Hematopoietic multipotent progenitor cell treated with erythropoietin and hydrocortisone succinate and interleukin-3 and kit ligand, for 8 days (in vitro differentiated cells): ENCODE data around the gene GPR183.

Source experiments
- DNase-seq: peaks from one replicate; pipeline ENCODE4 v3.0.0-alpha.2; 2015

GPR183 gene

GRCh38 chr13:99310382-99311031, 3.3 kb upstream of the GPR183 start:
- no peak for DNase-seq

DNA sequence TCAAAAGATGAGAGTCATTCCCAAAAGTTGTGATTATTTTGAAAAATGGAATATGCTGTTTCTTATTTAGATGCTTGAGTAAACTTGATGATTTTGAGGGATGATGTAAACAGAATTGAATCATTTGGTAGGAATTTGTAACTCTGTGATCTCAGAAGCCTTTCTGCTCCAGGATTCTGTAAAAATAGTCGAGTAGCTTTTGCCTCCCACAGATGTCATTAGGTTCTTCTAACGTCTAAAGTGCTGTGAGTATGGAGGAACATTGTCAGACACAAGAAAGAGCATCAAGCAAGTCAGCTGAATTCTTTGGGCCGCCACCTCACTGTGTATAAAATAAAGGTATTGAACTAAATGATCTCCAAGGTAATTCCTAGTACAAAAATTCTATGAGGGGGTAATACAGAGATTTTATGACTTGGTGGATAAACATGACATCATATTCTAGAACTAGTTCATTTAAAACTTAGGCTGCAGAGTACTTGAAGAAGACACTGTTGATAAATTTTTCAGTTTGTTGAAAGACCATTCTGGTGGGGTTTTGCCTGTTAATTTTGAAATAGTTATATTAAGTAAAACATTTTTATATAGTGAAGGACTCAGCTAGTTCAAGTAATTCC, 1.4 kb upstream of the GPR183 start:
- no peak for DNase-seq

- DNase-seq = peak; percentile 51
Observed at GRCh38 chr13:99307648-99308339, 595 bp upstream of the GPR183 start.

GRCh38 chr13:99305566-99305965, 1.6 kb downstream of the GPR183 start:
- no peak for DNase-seq

DNA sequence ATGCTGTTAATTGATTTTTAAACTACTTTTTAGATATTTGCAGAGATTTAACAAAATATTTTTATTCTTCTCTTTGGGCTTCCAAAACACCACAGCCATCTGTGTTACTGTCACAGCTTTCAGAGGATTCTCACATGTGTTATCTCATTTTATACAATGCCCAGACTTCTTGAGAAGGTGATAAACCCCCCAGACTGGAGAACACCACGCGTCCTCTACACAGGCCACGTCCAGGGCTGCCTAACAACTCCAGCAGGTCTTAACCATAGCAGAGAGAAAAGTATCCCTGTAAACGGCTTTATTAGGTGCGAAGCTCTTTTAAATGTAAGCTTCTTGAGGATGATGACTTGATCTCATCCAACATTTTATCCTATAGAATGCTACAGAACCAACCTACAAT, 2.0 kb downstream of the GPR183 start:
- DNase-seq = peak; percentile 53

DNA sequence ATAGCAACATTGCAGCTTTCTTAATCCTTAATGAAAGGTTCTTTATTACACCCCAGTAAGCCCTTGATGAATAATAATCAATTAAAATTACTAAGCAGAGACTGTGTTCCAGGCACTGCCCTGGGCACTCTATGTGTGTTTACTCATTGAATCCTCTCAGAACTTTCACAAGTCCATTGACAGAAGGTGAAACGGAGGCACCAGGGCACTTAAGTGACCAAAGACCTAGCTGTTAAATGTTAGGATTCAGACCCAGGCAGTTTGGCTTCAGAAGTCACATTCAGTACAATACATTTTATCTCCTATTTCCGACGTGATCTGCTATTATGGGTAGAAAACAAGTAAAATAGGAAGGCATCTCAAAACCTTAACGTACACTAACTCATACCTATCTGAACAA, 2.7 kb downstream of the GPR183 start:
- DNase-seq = no peak

GRCh38 chr13:99303863-99304521, 3.2 kb downstream of the GPR183 start:
- no peak for DNase-seq

DNA sequence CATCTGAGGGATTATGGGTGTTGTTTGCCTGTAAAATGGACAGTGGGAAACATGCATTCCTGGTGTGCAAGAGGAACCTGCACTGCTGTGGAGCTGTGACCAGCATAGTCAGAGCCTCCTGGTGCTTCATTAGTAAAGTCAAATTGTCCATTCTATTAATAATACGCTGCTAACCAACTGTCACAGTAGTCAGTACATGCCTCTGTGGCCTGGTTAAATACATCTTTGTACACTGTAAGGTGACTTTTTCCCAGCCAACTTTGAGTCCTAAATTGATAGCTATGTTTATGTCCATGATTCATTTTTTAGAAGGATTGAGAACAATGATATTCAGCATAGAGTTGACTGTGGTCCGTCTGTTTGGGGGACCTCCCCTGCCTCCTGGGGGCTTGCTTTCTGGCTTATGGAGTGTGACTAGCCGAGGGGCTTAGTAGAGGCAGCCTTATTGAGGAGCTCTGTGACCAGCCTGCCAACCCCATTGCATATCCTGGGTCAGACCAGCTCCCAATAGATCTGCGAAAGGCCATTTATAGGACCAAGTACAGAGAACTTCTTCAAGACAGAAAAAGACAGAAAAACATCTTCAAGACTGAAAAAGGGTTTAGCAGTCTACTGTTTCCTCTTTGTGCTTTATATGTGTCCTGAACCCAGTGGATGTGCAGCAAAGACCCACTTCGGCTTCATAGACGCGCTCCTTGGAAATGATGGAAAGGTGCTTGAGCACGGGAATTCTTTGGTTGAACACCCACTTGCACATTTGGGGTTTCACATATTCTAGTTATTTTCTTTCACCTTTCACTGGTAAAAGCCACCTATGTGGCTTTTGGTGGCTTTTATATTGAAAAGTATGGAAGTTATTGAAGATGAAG, 4.3 kb downstream of the GPR183 start:
- no peak for DNase-seq

DNA sequence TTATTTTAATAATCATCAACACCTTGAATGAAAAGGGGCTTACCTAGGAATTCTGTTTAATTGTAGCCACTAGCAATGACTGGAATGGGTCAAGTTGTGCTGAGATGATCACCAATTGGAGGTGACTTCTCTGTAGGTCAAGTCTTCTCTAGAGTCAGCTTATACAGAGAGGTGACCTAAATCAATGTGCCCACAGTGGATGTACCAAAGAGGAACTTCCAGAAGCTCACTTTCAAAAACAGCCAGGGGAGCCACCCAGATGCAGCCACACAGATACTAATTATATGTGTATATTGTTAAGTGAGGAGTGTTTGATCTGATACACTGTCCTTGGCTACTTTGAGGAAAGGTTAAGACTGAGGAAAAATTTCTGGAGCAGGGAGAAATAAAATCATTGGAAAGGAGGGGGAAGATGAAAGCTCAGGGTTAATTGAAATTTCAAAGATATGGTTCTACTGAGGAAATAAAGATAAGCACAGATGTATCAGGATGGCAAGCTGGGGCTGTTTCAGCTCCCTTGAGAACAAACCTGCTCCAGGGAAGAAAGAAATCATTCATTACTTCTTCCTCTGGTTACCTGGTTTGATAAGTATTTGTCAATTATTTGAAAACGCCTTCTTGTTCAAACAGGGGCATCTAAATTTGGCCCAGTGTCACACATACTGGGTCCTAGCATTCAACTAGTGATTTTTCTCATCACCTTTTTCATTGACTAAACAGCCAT, 5.1 kb downstream of the GPR183 start:
- DNase-seq = no peak

- DNase-seq = no peak
Observed at GRCh38 chr13:99301056-99301838, 6.0 kb downstream of the GPR183 start.

GRCh38 chr13:99299920-99300341, 7.3 kb downstream of the GPR183 start:
- no peak for DNase-seq

- no peak for DNase-seq
Observed at GRCh38 chr13:99299256-99299919, 7.8 kb downstream of the GPR183 start.

DNA sequence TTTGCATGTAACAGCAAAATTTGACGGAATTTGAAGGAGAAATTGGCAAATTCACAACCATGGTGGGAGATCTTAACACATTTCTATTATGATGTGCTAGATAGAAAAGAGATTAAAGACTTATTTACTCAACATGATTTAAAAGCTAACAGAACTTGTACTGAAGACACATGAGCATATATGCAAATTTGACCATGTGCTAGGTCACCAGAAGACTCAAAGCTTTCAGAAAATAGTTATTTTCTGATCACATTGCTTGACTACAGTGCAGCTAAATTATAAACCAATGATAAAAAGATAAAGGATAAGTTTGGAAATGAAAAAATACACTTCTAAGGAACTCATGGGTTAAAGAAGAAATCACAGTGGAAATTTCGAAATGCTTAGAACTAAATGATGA, 9.1 kb downstream of the GPR183 start:
- DNase-seq = no peak

- DNase-seq = no peak
Observed at GRCh38 chr13:99297331-99297730, 9.9 kb downstream of the GPR183 start.

- no peak for DNase-seq
Observed at GRCh38 chr13:99296398-99296797, 10.8 kb downstream of the GPR183 start.

GRCh38 chr13:99295488-99296252, 11.5 kb downstream of the GPR183 start:
- no peak for DNase-seq

DNA sequence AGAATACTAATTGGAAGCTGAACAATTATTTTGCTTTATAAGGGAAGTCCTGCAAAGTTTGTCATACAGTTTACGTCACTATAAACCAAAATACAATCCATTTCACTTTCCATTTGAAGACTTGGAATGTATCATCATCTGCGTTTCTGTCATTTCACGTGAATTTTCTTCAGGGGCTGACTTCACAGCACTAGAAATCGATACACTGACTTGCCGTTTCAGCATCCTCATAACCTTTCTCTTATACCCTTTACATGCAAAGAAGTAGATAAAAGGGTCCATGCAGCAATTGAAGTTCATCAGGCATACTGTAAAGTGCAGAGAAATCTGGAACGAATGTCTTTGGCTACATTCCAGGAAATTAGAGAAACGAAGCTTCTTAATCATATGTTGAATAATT, 12.2 kb downstream of the GPR183 start:
- DNase-seq = no peak

- no peak for DNase-seq
Observed at GRCh38 chr13:99294198-99294597, 13.0 kb downstream of the GPR183 start.

DNA sequence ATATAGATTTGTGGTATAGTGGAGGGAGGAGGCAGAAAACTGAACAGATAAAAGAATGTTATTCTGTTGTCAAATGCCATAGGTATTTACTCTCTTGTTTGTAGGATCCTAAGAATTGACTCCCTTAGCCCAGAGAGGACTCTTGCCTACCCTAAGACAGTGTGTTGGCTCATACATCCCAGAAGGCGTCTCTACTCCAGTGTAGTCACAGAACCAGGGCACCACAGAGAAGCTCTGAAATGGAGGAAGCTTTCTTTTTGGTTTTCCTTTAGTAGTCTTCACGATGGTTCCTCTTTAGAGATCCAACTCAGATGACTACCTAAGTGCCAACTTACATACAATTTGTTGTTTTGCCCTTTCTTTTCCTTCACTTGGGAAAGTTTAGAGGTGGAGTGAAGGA, 14.0 kb downstream of the GPR183 start:
- DNase-seq = no peak

DNA sequence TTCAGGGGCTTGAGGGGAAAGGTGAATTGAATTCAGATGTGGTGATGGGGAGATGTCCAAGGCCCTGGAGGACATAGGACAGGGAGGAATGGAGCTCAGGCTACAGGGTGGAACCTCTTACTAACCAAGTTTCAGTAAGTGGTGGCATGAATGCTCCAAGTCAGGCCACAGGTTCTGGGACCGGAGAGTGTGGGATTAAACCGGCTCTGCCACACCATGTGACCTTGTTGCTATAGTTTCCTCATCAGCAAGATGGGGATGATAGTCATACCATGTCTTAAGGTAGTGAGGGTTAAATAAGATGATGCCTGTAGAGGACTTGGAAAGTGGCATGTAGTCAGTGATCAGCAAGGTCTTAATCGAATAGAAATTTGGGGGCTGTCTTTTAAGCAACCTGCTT, 16.3 kb downstream of the GPR183 start:
- DNase-seq = no peak
